GM12874 (cell line): ENCODE results near the gene FHIT.

Source experiments
- TF ChIP-seq, protein P1 (sequence below): IDR thresholded peaks from 2 replicates; pipeline ENCODE4 v1.5.1; 2011; ENCODE audit warnings: low read depth, mild to moderate bottlenecking, control low read depth, low read length, moderate library complexity; ENCODE audit not compliant: insufficient read depth

Gene FHIT

DNA sequence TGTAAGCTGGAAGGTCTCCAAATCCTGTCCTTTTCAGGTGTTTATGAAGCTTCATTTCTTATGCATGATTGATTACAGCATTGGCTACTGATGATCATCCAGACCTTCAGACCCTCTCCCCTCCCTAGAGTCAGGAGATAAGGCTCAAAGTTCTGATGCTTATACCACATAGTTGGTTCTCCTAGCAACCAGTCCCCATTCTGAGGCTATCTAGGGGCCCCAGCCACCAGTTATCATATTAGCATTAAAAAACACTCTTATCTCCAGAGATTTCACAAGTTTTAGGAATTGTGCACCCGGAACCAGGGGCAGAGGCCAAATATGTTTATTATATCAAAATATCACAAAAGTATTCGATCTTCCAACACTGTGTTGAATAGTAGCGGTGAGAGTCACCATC lies 953.1 kb downstream of the FHIT start:
- TF ChIP-seq, protein P1, sequence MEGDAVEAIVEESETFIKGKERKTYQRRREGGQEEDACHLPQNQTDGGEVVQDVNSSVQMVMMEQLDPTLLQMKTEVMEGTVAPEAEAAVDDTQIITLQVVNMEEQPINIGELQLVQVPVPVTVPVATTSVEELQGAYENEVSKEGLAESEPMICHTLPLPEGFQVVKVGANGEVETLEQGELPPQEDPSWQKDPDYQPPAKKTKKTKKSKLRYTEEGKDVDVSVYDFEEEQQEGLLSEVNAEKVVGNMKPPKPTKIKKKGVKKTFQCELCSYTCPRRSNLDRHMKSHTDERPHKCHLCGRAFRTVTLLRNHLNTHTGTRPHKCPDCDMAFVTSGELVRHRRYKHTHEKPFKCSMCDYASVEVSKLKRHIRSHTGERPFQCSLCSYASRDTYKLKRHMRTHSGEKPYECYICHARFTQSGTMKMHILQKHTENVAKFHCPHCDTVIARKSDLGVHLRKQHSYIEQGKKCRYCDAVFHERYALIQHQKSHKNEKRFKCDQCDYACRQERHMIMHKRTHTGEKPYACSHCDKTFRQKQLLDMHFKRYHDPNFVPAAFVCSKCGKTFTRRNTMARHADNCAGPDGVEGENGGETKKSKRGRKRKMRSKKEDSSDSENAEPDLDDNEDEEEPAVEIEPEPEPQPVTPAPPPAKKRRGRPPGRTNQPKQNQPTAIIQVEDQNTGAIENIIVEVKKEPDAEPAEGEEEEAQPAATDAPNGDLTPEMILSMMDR = no peak

GRCh38 chr3:60294181-60294580 lies 957.1 kb downstream of the FHIT start:
- TF ChIP-seq, protein P1 = no peak

- TF ChIP-seq, protein P1 = no peak
These were observed 960.1 kb downstream of the FHIT start for GRCh38 chr3:60291115-60291514.

- TF ChIP-seq, protein P1 = no peak
These were observed 961.1 kb downstream of the FHIT start for GRCh38 chr3:60290122-60290492.

DNA sequence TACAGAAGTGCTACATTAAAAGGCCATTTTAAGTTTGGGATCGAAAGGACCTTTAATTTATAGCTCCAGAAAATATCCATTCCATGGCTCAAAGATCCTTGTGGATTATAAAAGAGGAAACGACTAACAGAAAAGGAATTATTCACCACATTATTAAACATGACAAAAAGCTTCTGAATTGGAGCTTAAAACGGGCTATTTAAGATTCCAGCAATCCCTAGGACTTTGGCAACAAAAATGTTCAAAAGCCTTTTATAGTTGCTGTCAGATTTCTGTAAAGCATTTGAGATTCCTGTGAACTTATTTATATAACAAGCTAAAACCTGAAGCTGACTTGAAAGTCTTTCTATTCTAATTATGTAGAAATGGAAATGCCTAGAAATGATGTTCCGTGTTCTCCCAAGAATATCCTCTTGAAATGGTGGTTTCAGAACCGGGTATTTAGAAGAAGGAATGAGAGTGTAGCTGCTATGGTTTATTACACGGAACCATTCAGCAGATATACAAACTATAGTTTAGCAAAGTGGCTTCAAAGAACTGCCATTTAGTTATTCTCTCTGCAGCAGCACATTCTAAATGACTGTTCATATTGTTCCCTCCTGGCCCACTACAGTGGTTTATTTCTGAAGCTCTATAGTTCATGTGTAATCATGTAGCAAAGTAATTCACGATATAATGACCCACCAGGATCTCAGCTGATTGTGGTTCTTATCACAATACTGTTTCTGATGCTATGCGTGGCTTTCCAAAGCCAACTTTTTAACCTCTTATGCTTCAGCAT lies 961.7 kb downstream of the FHIT start:
- TF ChIP-seq, protein P1 = no peak

DNA sequence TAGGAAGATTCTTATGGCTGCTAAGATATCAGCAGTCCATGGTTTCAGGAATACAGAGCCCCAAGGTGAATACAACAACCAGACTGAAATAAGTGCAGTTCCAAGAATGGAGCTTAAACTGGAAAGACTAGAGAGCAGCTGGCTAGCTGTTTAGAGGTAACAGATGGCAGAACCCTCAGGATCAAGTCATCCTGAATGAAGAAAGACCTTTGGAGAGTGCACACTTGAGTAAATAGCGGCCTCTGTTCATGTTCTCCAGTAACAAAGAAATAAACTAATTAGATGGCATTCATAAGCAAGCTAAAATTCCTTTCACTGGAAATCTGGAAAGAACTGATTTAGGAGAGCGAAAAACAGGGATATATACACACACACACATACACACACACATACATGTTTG lies 968.4 kb downstream of the FHIT start:
- TF ChIP-seq, protein P1 = no peak

- TF ChIP-seq, protein P1 = no peak
These were observed 969.3 kb downstream of the FHIT start for GRCh38 chr3:60281970-60282369.

DNA sequence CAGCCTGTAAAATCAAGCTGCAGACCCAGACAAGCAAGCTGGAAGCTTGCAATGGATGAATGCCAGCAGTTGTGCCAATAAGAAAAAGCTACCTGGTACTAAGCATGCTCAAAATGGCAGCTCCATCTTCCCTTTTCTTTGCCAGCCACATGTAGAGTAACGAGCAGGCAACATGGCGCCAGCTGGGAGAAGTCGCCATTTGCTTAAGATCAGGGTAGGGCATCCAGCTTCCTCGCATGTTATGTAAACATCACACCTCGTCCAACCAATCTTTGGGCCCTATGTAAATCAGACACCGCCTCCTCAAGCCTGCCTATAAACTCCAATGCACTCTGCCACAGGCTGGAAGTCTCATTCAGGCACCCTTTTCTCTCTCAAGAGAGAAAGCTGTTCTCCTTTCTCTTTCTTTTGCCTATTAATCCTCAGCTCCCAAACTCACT lies 973.9 kb downstream of the FHIT start:
- TF ChIP-seq, protein P1 = no peak
